HG03135 (cell line): ENCODE measurements around the gene HSD11B1.

Experiments
- ATAC-seq: cut with Tn5 transposase; IDR thresholded peaks from one replicate; pipeline ENCODE4 v1.9.1; 2021; ENCODE audit warnings: mild to moderate bottlenecking, moderate library complexity; ENCODE audit not compliant: unreplicated experiment

The HSD11B1 gene

DNA sequence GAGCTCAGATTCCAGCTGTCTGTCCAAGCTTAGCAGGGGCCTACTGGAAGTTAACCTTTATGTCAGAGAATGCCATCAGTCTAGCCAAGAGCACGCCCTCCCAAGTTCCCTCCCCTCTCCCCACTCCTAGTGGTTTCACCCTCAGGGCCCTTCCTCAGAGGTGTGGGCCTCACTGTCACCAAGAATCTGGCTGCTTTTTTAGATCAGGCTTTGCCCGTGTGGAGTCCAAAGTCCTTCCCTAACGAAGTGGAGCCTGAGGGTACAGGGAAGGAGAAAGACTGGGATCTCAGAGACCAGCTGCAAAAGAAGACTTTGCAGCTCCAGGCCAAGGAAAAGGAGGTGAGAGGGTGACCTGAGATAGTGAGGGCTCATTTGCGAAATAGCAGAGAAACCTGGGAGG is 75.6 kb downstream of the HSD11B1 start:
- ATAC-seq, result no peak

DNA sequence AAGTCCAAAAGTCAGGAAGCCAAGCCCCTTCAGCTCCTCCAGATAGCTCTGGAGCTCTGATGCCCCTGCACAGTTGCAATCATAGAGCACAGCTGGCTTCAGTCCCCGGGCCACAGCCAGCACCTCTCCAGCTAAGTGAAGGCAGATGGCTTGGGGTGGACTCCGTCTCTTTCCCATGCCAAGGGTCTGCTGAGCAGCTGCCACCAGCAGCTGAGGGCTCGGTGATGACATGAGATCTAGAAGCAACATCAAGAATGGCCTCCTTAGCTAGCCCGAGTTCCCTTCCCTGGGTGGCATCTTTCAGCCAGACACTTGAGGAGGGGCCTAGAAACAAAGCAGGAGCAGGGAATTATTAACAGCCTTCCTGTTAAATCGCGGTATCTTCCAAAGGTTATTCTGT is 78.7 kb downstream of the HSD11B1 start:
- ATAC-seq, result no peak
